ENCODE measurements around the gene ANTXR1. TPM values are rescaled to one million over a fixed set of nuclear protein-coding genes. Genes with fewer than 3 reads are reported as not detected.

ANTXR1 gene
- total RNA-seq, 1 experiment from 2014 or later: 0.66 TPM

DNA sequence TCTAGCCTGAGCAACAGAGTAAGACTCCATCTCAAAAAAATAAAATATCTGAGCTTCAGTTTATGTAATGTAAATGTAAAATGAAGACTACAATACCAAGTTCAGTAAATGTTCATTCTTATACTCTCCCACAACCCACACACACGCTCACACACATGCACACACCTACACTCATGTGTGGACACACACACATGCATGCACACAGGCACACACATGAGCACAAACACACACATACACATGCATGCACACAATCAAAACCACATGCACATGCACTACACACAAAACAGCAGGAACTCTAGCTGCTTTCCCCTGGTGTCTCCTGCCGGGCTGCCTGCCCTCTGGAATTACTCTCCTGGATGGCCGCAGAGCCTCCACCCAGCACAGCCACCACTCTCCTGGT lies 283.4 kb downstream of the ANTXR1 start:
- Mint-ChIP-seq H3K36me3 (ENCODE audit: insufficient read depth, unreplicated experiment) (no peaks in the 10 kb centered on the region), H3K27me3 (ENCODE audit: unreplicated experiment) (peaks cover 58% of the 10 kb centered on the region), H3K4me1 (ENCODE audit: low read depth, unreplicated experiment) (no peaks in the 10 kb centered on the region), H3K27ac (ENCODE audit: unreplicated experiment) (no peak overlapping the region), H3K9me3 (ENCODE audit: low read depth, unreplicated experiment) (peaks cover 3% of the 10 kb centered on the region), H3K4me3 (ENCODE audit: low read depth, unreplicated experiment) (no peak overlapping the region)
- BruUV-seq (replicated peaks): no TSS peak
- TF ChIP-seq, protein P1, sequence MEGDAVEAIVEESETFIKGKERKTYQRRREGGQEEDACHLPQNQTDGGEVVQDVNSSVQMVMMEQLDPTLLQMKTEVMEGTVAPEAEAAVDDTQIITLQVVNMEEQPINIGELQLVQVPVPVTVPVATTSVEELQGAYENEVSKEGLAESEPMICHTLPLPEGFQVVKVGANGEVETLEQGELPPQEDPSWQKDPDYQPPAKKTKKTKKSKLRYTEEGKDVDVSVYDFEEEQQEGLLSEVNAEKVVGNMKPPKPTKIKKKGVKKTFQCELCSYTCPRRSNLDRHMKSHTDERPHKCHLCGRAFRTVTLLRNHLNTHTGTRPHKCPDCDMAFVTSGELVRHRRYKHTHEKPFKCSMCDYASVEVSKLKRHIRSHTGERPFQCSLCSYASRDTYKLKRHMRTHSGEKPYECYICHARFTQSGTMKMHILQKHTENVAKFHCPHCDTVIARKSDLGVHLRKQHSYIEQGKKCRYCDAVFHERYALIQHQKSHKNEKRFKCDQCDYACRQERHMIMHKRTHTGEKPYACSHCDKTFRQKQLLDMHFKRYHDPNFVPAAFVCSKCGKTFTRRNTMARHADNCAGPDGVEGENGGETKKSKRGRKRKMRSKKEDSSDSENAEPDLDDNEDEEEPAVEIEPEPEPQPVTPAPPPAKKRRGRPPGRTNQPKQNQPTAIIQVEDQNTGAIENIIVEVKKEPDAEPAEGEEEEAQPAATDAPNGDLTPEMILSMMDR (IDR thresholded peaks at IDR 0.05; ENCODE audit: unreplicated experiment): no peak
- CTCF ChIA-PET: no interaction called here
- intact Hi-C loops (cut with micrococcal nuclease; ENCODE audit: unreplicated experiment): no loop called here
- DNase-seq: no peak

- Mint-ChIP-seq H3K36me3 (ENCODE audit: insufficient read depth, unreplicated experiment) (no peaks in the 10 kb centered on the region), H3K9me3 (ENCODE audit: low read depth, unreplicated experiment) (peaks cover 3% of the 10 kb centered on the region), H3K27me3 (ENCODE audit: unreplicated experiment) (peaks cover 66% of the 10 kb centered on the region), H3K4me1 (ENCODE audit: low read depth, unreplicated experiment) (no peaks in the 10 kb centered on the region), H3K4me3 (ENCODE audit: low read depth, unreplicated experiment) (no peak overlapping the region), H3K27ac (ENCODE audit: unreplicated experiment) (no peak overlapping the region)
- BruUV-seq (replicated peaks): no TSS peak
- TF ChIP-seq, protein P1 (IDR thresholded peaks at IDR 0.05; ENCODE audit: unreplicated experiment): no peak
- CTCF ChIA-PET: no interaction called here
- DNase-seq: no peak
- intact Hi-C loops (cut with micrococcal nuclease; ENCODE audit: unreplicated experiment): no loop called here
Observed at GRCh38 chr2:69297216-69297615, 284.2 kb downstream of the ANTXR1 start.

DNA sequence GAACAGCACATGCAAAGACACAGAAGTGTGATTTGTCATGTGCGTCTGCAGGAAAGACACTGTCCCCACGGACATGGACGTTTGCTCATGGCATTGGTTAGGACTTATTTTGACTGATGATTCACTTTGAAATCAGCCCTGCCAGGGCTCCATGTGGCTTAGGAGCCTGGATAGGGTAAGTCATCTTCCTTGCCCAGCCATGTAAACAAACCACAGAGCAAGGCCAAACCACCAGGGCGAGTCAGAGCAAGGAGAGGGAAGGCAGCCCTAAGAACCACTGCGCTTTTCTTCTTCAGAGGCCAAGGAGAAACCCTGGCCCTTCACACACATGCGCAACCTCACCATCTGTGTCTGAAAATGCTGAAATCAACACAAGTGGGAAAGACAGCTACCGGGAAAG lies 285.3 kb downstream of the ANTXR1 start:
- H3K27ac Mint-ChIP-seq (ENCODE audit: unreplicated experiment): no peak overlapping the region

GRCh38 chr2:69298862-69299261 lies 285.9 kb downstream of the ANTXR1 start:
- intact Hi-C loops (cut with micrococcal nuclease; ENCODE audit: unreplicated experiment): no loop called here
- TF ChIP-seq, protein P1 (IDR thresholded peaks at IDR 0.05; ENCODE audit: unreplicated experiment): no peak
- no peaks in the 10 kb centered on the region for H3K4me1 Mint-ChIP-seq (ENCODE audit: low read depth, unreplicated experiment)
- no peak overlapping the region for H3K4me3 Mint-ChIP-seq (ENCODE audit: low read depth, unreplicated experiment)
- H3K36me3 Mint-ChIP-seq (ENCODE audit: insufficient read depth, unreplicated experiment): no peaks in the 10 kb centered on the region
- DNase-seq: no peak
- BruUV-seq (replicated peaks): no TSS peak
- CTCF ChIA-PET: no interaction called here
- H3K27me3 Mint-ChIP-seq (ENCODE audit: unreplicated experiment): peaks cover 77% of the 10 kb centered on the region
- peaks cover 3% of the 10 kb centered on the region for H3K9me3 Mint-ChIP-seq (ENCODE audit: low read depth, unreplicated experiment)
- H3K27ac Mint-ChIP-seq (ENCODE audit: unreplicated experiment): no peak overlapping the region

More for the DNA sequence above, 285.3 kb downstream of the ANTXR1 start:
- intact Hi-C loops (cut with micrococcal nuclease; ENCODE audit: unreplicated experiment): no loop called here
- Mint-ChIP-seq H3K4me1 (ENCODE audit: low read depth, unreplicated experiment) (no peaks in the 10 kb centered on the region), H3K27me3 (ENCODE audit: unreplicated experiment) (peaks cover 76% of the 10 kb centered on the region), H3K9me3 (ENCODE audit: low read depth, unreplicated experiment) (peaks cover 3% of the 10 kb centered on the region), H3K4me3 (ENCODE audit: low read depth, unreplicated experiment) (no peak overlapping the region), H3K36me3 (ENCODE audit: insufficient read depth, unreplicated experiment) (no peaks in the 10 kb centered on the region)
- TF ChIP-seq, protein P1 (IDR thresholded peaks at IDR 0.05; ENCODE audit: unreplicated experiment): no peak
- CTCF ChIA-PET: no interaction called here
- no TSS peak for BruUV-seq (replicated peaks)
- DNase-seq: no peak

Small RNAs within 50 kb of the gene (microRNA-seq; reads per million reads assigned to microRNA genes)
- not detected for gene MIR3126

Other genes starting within 250 kb of the ANTXR1 start
- not detected in 2 replicates for gene BMP10, start 141.8 kb upstream of the ANTXR1 start, total RNA-seq (2022)
- not detected in 2 replicates for gene GKN2, start 60.3 kb upstream of the ANTXR1 start, total RNA-seq (2022)
- gene GKN1, start 38.5 kb upstream of the ANTXR1 start, total RNA-seq (2022): not detected in 2 replicates

Data from Calu3 (cell line).